ENCODE results near the gene TMEM208. TPM values are rescaled to one million over a fixed set of nuclear protein-coding genes. Genes with fewer than 3 reads are reported as not detected.

Gene TMEM208
- total RNA-seq, 1 experiment from 2014 or later: 19.5 TPM

DNA sequence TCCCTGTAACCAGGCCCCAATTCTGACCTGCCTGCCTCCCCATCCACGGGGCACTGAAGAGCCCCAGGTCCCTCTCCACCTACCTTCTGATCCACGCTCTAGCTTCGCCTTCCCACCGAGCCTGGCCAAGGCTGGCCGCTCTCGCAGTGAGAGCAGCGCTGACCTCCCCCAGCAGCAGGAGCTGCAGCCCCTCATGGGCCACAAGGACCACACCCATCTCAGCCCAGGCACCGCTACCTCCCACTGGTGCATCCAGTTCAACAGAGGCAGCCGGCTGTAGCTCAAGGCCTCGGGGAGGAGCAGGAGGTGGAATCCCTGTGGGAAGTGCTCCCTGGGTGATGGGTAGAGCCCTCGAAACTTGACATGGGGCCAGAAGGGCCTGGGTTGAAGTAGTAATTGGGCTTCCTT, 44.0 kb downstream of the TMEM208 start:
- H3K9ac ChIP-seq (ENCODE audit: low read length): no peak overlapping the region
- DNase-seq: no peak

DNA sequence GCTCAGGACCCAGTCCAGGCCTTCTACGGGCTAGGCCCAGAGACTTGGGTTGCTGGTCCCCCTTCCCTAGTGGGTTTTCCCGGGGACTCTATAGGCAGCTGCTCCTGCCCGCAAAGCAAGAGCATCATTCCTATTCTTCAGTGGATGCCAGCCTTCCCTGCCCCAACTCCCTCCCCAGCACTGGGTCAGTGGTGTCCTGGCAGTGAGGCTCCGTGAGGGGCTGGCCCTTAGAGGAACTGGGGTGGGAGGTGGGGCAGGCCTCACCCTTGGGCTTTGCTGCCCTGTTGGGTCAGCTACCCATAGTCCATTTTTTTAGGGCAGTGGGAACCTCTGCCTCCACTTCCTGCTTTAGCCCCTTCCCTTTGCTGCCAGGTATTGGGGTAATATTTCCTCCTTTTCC, 44.5 kb downstream of the TMEM208 start:
- no peaks in the 10 kb centered on the region for H4K20me1 ChIP-seq (ENCODE audit: insufficient read depth, low read depth, low read length)
- no peaks in the 10 kb centered on the region for H3K36me3 ChIP-seq (ENCODE audit: insufficient read depth, low read length)
- no peak for DNase-seq
- no peak overlapping the region for H3K27ac ChIP-seq (ENCODE audit: low read length)
- H3K9ac ChIP-seq (ENCODE audit: low read length): no peak overlapping the region
- no peaks in the 10 kb centered on the region for H3K79me2 ChIP-seq (ENCODE audit: low read length)
- no peaks in the 10 kb centered on the region for H3K9me2 ChIP-seq (replicated peaks; ENCODE audit: insufficient read depth, low read length)
- H3K27me3 ChIP-seq (ENCODE audit: low read length): no peaks in the 10 kb centered on the region
- H3K9me3 ChIP-seq (ENCODE audit: low read length): no peaks in the 10 kb centered on the region
- H3K4me3 ChIP-seq (ENCODE audit: low read length): no peak overlapping the region
- H2AFZ ChIP-seq (ENCODE audit: low read length): no peak overlapping the region
- no peak overlapping the region for H3K4me2 ChIP-seq (ENCODE audit: low read depth, low read length, poor library complexity, severe bottlenecking)
- H3K4me1 ChIP-seq (ENCODE audit: low read length): no peaks in the 10 kb centered on the region

More for the DNA sequence above, 44.0 kb downstream of the TMEM208 start:
- H4K20me1 ChIP-seq (ENCODE audit: insufficient read depth, low read depth, low read length): no peaks in the 10 kb centered on the region
- H3K9me3 ChIP-seq (ENCODE audit: low read length): no peaks in the 10 kb centered on the region
- no peak overlapping the region for H2AFZ ChIP-seq (ENCODE audit: low read length)
- H3K4me2 ChIP-seq (ENCODE audit: low read depth, low read length, poor library complexity, severe bottlenecking): no peak overlapping the region
- no peaks in the 10 kb centered on the region for H3K4me1 ChIP-seq (ENCODE audit: low read length)
- H3K79me2 ChIP-seq (ENCODE audit: low read length): no peaks in the 10 kb centered on the region
- no peaks in the 10 kb centered on the region for H3K36me3 ChIP-seq (ENCODE audit: insufficient read depth, low read length)
- no peaks in the 10 kb centered on the region for H3K9me2 ChIP-seq (replicated peaks; ENCODE audit: insufficient read depth, low read length)
- H3K4me3 ChIP-seq (ENCODE audit: low read length): no peak overlapping the region
- H3K27me3 ChIP-seq (ENCODE audit: low read length): no peaks in the 10 kb centered on the region
- no peak overlapping the region for H3K27ac ChIP-seq (ENCODE audit: low read length)

DNA sequence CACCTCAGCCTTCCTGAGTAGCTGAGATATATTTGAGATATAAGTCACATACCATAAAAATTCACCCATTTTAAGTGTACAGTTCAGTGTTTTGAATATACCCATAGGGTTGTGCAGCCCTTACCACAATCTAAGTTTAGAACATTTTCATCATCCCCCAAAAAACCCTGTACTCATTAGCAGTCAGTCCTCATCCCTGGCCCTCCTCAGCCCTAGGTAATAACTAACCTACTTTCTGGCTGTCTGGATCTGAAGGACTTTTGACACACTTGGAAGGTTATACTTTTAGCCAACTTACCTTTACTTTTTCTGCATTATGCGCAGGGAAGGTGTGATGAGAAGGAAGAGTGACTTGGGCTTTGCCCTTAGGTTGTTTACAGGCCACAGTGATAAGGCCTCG, 48.4 kb downstream of the TMEM208 start:
- Histone ChIP-seq H2AFZ (ENCODE audit: low read length) (no peak overlapping the region), H3K4me1 (ENCODE audit: low read length) (no peaks in the 10 kb centered on the region; the same call in 1 of the 2 replicates), H4K20me1 (ENCODE audit: insufficient read depth, low read depth, low read length) (no peaks in the 10 kb centered on the region), H3K9ac (ENCODE audit: low read length) (no peak overlapping the region), H3K27me3 (ENCODE audit: low read length) (no peaks in the 10 kb centered on the region), H3K4me3 (ENCODE audit: low read length) (no peak overlapping the region), H3K27ac (ENCODE audit: low read length) (no peak overlapping the region), H3K9me3 (ENCODE audit: low read length) (no peaks in the 10 kb centered on the region), H3K79me2 (ENCODE audit: low read length) (no peaks in the 10 kb centered on the region), H3K9me2 (replicated peaks; ENCODE audit: insufficient read depth, low read length) (no peaks in the 10 kb centered on the region), H3K36me3 (ENCODE audit: insufficient read depth, low read length) (no peaks in the 10 kb centered on the region), H3K4me2 (ENCODE audit: low read depth, low read length, poor library complexity, severe bottlenecking) (no peak overlapping the region)
- DNase-seq: no peak

DNA sequence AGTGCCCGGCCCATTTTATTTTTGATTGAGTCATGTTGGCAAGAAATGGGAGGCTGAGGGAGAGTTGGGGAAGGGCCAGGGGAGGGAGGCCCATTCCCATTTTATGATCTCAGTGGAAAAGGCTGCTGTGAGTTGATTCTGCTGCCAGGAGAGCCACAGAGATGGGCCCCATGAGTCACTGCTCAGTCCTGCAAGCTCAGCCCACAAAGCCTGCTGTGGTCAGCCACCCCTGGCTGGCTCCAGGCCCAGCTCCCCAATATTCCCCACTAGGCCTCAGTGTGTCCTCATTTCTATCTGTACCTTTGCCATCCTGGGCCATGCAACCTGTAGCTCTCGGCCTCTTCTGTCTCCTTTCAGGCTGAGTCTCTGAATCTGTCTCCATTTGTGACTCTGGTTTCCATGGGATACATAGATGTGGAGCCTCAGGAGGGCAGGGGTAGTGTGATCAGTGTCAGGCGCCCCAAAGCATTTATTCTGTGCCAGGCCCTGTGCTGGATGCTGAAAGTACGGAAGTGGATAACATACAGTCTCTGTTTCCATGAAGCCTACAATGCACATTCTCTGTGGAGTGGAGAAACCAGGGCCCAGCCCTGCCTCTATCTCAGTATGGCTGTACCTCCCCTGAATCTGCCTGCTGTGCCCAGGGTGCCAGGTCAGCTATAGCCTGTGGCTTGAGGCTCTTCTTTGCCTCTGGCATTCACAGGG, 50.5 kb downstream of the TMEM208 start:
- H3K4me2 ChIP-seq (ENCODE audit: low read depth, low read length, poor library complexity, severe bottlenecking): no peak overlapping the region

DNA sequence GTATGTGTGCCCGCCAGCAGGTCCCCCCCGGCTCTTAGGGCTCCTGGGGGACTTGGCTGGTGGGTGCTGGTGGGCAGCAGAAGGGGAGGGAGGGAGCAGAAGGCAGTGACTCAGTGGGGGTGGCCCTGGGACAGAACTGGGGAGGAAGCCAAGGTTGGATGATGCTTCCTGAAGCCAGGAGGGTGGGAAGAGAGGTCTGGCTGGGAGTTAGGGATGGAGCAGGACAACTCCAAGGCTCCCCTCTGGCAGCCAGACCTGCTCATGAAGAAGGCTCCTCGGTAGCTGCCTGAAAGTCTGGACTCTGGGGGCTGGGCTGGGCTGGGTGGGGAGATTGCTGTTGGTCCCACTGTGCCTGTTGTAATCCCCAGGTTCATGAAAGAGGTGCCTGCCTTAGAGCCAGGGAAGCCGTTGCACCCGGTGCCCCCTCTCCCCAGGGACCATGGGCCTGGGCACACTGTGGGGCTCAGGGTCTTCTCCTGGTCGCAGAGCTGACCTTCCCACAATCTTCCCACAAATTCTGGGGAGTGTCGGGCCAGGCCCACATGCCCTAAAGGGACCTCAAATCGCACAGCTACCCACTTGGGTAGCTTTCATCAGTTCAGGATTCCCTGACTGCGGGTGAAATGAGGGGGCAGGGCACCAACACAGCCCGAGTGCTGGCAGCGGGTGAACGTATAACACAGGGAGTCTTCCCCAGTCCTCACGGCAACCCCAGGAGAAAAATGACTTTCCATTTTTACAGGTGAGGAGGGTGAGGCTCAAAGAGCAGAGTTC, 51.3 kb downstream of the TMEM208 start:
- no peak for DNase-seq
- H3K36me3 ChIP-seq (ENCODE audit: insufficient read depth, low read length): no peaks in the 10 kb centered on the region
- peak overlapping the region; percentile 41 for H3K4me2 ChIP-seq (ENCODE audit: low read depth, low read length, poor library complexity, severe bottlenecking)
- H3K4me3 ChIP-seq (ENCODE audit: low read length): peak overlapping the region; percentile 41; the same call in 1 of the 2 replicates
- no peak overlapping the region for H2AFZ ChIP-seq (ENCODE audit: low read length)
- no peaks in the 10 kb centered on the region for H3K9me2 ChIP-seq (replicated peaks; ENCODE audit: insufficient read depth, low read length)
- no peaks in the 10 kb centered on the region for H3K79me2 ChIP-seq (ENCODE audit: low read length)
- no peak overlapping the region for H3K27ac ChIP-seq (ENCODE audit: low read length)
- H3K27me3 ChIP-seq (ENCODE audit: low read length): no peaks in the 10 kb centered on the region
- no peaks in the 10 kb centered on the region for H4K20me1 ChIP-seq (ENCODE audit: insufficient read depth, low read depth, low read length)
- H3K4me1 ChIP-seq (ENCODE audit: low read length): no peaks in the 10 kb centered on the region; the same call in 1 of the 2 replicates
- H3K9me3 ChIP-seq (ENCODE audit: low read length): no peaks in the 10 kb centered on the region
- peak overlapping the region; percentile 17; the same call in 1 of the 2 replicates for H3K9ac ChIP-seq (ENCODE audit: low read length)

More for the DNA sequence above, 50.5 kb downstream of the TMEM208 start:
- no peaks in the 10 kb centered on the region for H3K36me3 ChIP-seq (ENCODE audit: insufficient read depth, low read length)
- no peak for DNase-seq
- no peak overlapping the region for H3K4me3 ChIP-seq (ENCODE audit: low read length)
- H3K27me3 ChIP-seq (ENCODE audit: low read length): no peaks in the 10 kb centered on the region
- H3K9me2 ChIP-seq (replicated peaks; ENCODE audit: insufficient read depth, low read length): no peaks in the 10 kb centered on the region
- H3K79me2 ChIP-seq (ENCODE audit: low read length): no peaks in the 10 kb centered on the region
- no peaks in the 10 kb centered on the region for H4K20me1 ChIP-seq (ENCODE audit: insufficient read depth, low read depth, low read length)
- no peak overlapping the region for H3K9ac ChIP-seq (ENCODE audit: low read length)
- no peak overlapping the region for H2AFZ ChIP-seq (ENCODE audit: low read length)
- H3K9me3 ChIP-seq (ENCODE audit: low read length): no peaks in the 10 kb centered on the region
- H3K27ac ChIP-seq (ENCODE audit: low read length): no peak overlapping the region
- no peaks in the 10 kb centered on the region; the same call in 1 of the 2 replicates for H3K4me1 ChIP-seq (ENCODE audit: low read length)

Small RNA genes lying within 50 kb of the gene (small RNA-seq; reads per million reads assigned to genes)
- gene MIR328: 1.9 reads per million, percentile 51 among the genes with 10 or more reads in this experiment

Other genes starting within 250 kb of the TMEM208 start
- gene CES4A, start 238.5 kb upstream of the TMEM208 start, total RNA-seq (2014; rRNA removed; shearing (Covaris generic); ENCODE audit: low replicate concordance): not detected in 2 replicates
- gene CBFB, start 198.0 kb upstream of the TMEM208 start, total RNA-seq (2014; rRNA removed; shearing (Covaris generic); ENCODE audit: low replicate concordance): 55.6 and 79.3 TPM in 2 replicates
- gene PHAF1, start 117.2 kb upstream of the TMEM208 start, total RNA-seq (2014; rRNA removed; shearing (Covaris generic); ENCODE audit: low replicate concordance): 16.8 and 30.7 TPM in 2 replicates
- 1.4 and 1.8 TPM in 2 replicates for gene B3GNT9, start 76.1 kb upstream of the TMEM208 start, total RNA-seq (2014; rRNA removed; shearing (Covaris generic); ENCODE audit: low replicate concordance)
- gene TRADD, start 67.2 kb upstream of the TMEM208 start, total RNA-seq (2014; rRNA removed; shearing (Covaris generic); ENCODE audit: low replicate concordance): 11.4 and 14.7 TPM in 2 replicates
- gene FBXL8, start 67.2 kb upstream of the TMEM208 start, total RNA-seq (2014; rRNA removed; shearing (Covaris generic); ENCODE audit: low replicate concordance): 2.6 and 14.6 TPM in 2 replicates
- 12.4 and 15.2 TPM in 2 replicates for gene HSF4, start 62.4 kb upstream of the TMEM208 start, total RNA-seq (2014; rRNA removed; shearing (Covaris generic); ENCODE audit: low replicate concordance)
- gene NOL3, start 56.6 kb upstream of the TMEM208 start, total RNA-seq (2014; rRNA removed; shearing (Covaris generic); ENCODE audit: low replicate concordance): 0.15 and 1.8 TPM in 2 replicates
- 6.8 and 16.9 TPM in 2 replicates for gene MATCAP1, start 43.2 kb upstream of the TMEM208 start, total RNA-seq (2014; rRNA removed; shearing (Covaris generic); ENCODE audit: low replicate concordance)
- not detected in 2 replicates for gene EXOC3L1, start 37.0 kb upstream of the TMEM208 start, total RNA-seq (2014; rRNA removed; shearing (Covaris generic); ENCODE audit: low replicate concordance)
- gene E2F4, start 35.0 kb upstream of the TMEM208 start, total RNA-seq (2014; rRNA removed; shearing (Covaris generic); ENCODE audit: low replicate concordance): 109 and 171 TPM in 2 replicates
- gene ELMO3, start 28.0 kb upstream of the TMEM208 start, total RNA-seq (2014; rRNA removed; shearing (Covaris generic); ENCODE audit: low replicate concordance): 0.82 and 5.6 TPM in 2 replicates
- gene FHOD1, start 20.4 kb downstream of the TMEM208 start, total RNA-seq (2014; rRNA removed; shearing (Covaris generic); ENCODE audit: low replicate concordance): 29.1 and 33.1 TPM in 2 replicates
- gene SLC9A5, start 21.8 kb downstream of the TMEM208 start, total RNA-seq (2014; rRNA removed; shearing (Covaris generic); ENCODE audit: low replicate concordance): 4.9 and 6.1 TPM in 2 replicates
- 0.36 and 0.86 TPM in 2 replicates for gene PLEKHG4, start 52.4 kb downstream of the TMEM208 start, total RNA-seq (2014; rRNA removed; shearing (Covaris generic); ENCODE audit: low replicate concordance)
- not detected in 2 replicates for gene KCTD19, start 99.6 kb downstream of the TMEM208 start, total RNA-seq (2014; rRNA removed; shearing (Covaris generic); ENCODE audit: low replicate concordance)
- gene LRRC36, start 99.7 kb downstream of the TMEM208 start, total RNA-seq (2014; rRNA removed; shearing (Covaris generic); ENCODE audit: low replicate concordance): not detected in 2 replicates
- not detected in 2 replicates for gene TPPP3, start 166.4 kb downstream of the TMEM208 start, total RNA-seq (2014; rRNA removed; shearing (Covaris generic); ENCODE audit: low replicate concordance)
- 0.11 TPM in 1 of 2 replicates, not detected in the other for gene ZDHHC1, start 189.3 kb downstream of the TMEM208 start, total RNA-seq (2014; rRNA removed; shearing (Covaris generic); ENCODE audit: low replicate concordance)
- gene HSD11B2, start 204.0 kb downstream of the TMEM208 start, total RNA-seq (2014; rRNA removed; shearing (Covaris generic); ENCODE audit: low replicate concordance): not detected in 2 replicates